Right lobe of liver (tissue), 4 donors: Measurements from ENCODE around the gene CALD1.

Experiments used
- CTCF ChIP-seq, 4 donors: fragments of 200-600 bp in 3 of 4; fragments of 450-650 bp in 1 of 4; IDR thresholded peaks; one replicate each; pipeline versions ENCODE4 v1.5.1 to v1.8.0; 2016 to 2022; ENCODE audit warnings: antibody characterized with exemption in 4 of 4, mild to moderate bottlenecking in 2 of 4
- POLR2A ChIP-seq: fragments of 450-650 bp; IDR thresholded peaks from one replicate; pipeline ENCODE4 v1.6.1; 2017; ENCODE audit warnings: antibody characterized with exemption, mild to moderate bottlenecking
- donor health status: DM: no; HTN: no; CAD: no.
- donor health status: DM: no; HTN: no; CAD: no.
- donor health status: DM: no; HTN: yes; CAD: no.

DNA sequence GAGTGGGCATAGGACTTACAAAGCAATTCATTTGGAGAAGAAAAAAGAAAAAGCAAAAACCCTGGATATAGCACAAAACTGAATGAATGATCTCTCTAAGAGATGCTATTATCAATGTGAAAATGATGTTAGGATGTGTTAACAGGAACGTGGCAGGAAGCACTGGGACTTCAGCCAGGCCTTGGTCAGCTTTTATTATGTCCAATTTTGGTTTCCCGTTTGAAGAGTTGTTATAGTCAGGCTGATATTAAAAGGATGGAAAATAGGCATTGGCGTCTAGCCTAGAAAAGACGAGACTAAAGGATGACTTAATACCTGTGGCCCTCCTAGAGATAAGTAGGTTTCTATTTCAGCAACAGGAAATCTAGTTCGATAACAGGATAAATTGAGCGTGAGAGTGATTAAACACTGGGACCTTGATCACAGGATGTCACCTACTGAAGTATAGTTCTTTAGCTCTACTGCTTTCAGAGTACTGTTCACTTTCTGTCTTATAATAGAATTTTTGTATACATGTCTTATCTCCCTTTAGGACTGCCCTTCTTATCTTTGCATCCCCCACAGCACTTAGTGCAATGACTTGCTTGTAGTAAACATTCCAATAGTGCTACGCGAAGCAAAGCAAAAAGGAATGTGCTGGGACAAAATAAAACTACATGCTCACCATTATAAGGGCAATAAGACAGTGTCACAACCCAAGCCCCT is 107.1 kb downstream of the CALD1 start:
- TF ChIP-seq POLR2A (peak; percentile 19), CTCF (IDR thresholded peaks at IDR 0.05) (no peak)
